GM21381 (cell line): ENCODE data around the gene CDC42EP5.

Experiments
- ATAC-seq: cut with Tn5 transposase; IDR thresholded peaks from one replicate; pipeline ENCODE4 v1.9.1; 2021; ENCODE audit warnings: mild to moderate bottlenecking, moderate library complexity; ENCODE audit not compliant: unreplicated experiment

Gene CDC42EP5

DNA sequence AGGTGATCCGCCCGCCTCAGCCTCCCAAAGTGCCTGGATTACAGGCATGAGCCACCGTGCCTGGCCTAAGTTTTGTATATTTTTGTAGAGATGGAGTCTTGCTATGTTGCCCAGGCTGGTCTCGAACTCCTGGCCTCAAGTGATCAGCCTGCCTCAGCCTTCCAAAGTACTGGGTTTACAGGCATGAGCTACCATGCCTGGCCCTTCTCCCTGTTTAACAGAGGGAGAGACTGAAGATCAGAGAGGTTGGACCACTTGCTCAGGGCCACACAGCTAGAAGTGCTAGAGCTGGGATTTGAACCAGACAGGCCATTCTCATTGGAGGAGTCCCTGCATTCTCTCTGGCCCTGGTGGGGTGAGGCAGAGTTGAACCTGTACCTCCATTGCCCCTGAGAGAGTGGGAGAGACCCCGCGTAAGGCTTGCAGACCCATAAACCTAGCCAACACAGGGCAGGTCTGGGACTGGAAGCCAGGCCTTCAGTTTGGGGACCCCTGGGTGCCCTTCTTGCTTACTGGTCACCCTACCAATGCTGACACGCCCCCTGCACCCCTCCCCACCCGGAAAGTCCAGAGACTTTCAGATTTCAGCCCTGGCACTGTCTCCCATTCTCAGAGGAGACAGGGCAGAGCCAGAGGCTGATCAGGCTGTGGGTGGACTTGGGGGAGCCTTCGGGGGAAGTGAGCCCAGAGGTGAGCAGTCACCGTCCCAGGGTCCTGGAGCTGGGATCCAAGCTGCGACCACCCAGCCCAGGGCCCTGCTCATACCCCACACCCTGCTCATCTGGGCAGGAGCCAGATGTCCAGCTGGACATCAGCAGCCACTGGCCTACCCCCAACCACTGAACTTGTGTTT is 44.5 kb downstream of the CDC42EP5 start:
- ATAC-seq, result no peak

DNA sequence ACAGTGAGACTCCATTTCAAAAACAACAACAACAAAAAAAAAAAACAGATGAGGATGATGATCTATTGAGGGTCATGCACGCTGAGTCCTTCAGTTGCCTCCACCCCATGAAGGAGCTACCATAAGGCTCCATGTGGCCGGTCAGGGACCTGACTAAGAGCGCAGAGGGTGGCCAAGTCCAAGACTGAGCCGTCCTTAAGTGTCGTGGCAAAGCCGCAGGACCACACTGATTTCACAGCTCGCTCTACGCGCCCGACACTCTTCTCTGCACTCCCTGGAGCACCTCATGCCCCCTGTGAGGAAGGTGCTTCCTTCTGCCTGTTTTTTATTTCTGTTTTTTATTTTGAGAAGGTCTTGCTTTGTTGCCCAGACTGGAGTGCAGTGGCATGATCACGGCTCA is 45.5 kb downstream of the CDC42EP5 start:
- ATAC-seq, result no peak

DNA sequence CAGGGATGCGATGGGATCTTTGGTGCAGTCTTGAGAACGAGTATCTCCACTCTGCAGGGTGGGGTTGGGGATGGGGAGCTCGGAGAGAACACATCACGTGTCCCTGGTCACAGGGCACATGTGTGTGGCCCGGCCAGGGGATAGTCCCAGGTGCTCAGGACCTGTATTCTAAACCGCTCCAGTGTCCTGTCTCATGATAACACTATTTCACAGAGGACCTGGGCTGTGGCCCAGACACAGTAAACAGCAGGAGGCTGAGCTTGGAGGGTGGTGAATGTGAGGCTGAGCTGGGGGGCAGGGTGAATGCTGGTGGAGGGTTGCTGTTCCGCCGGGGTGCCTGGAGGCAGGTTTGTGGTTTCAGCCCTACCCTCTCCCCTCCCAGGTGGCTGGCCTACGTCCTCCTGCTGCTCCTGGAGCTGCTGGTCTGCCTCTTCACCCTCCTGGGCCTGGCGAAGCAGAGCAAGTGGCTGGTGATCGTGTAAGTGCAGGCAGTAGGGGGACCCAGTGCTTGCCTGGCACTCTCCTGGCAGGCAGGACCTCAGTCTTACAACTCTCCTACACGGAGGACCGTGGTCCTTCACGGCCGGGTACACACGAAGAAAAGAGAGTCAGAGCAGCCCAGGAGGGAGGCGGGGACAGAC is 46.7 kb downstream of the CDC42EP5 start:
- ATAC-seq, result no peak

DNA sequence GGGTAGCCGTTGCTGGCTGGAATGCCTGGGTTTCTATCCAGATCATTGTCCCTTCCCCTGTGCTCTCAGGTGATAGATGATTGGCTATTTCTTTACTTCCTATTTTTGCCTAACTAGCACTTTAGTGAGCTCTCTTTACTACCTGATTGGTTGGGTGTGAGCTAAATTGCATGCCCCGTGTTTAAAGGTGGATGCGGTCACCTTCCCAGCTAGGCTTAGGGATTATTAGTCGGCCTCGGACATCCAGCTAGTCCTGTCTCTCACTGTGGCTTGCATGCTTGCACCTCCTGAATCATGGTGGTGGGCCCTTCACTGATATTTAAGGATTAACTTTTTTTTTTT is 47.7 kb downstream of the CDC42EP5 start:
- no peak for ATAC-seq

DNA sequence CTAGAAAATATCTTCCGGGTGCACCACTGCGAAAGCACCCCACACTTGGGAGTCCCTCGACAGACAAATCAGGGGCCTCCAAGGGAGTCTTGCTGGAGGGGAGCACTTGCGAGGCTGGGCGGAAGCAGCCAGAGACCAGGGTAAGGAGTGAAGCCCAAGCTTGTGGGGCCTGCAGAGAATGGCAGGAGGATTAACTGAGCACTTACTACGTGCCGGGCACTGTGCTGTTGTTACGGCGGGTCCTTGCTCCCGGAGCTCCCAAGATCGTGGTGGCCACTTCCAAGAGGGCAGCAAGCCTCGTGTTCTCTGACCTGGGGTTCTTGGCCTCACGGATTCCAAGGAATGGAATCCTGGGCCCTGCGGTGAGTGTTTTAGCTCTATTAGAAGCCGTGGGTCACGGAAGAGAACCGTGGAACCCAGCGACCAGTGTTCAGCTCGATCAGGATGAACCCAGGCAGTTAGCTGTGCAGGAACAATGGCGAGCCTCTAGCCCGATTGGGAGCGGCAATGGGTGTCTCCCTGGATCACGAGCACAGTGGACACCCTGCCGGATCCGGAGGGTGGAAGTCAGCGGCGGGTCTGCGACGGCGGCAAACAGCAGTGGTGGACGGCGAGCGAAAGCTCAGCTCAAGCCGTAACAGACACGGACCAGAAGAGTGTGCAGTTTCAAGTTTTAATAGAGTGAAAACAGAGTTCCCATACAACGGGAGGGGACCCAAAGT is 48.3 kb downstream of the CDC42EP5 start:
- ATAC-seq, result no peak

DNA sequence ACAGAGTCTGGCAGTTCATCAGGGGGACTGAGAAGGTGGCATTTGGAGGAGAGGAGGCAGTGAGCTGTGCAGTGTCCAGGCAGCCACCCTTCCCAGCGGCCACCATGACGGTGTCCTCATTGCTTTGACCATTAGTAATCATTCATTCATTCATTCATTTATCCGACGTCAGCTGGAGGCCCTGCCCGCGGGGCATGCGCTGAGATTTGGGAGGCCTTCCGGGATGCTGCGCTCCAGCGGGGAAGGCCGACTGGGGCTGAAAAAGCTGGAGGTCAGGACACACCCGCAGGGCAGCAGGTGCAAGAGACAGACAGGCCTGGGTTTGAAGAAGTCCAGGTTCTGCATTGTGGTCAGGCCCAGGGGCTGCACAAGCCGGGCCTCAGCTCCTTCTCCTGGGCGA is 48.9 kb downstream of the CDC42EP5 start:
- no peak for ATAC-seq

DNA sequence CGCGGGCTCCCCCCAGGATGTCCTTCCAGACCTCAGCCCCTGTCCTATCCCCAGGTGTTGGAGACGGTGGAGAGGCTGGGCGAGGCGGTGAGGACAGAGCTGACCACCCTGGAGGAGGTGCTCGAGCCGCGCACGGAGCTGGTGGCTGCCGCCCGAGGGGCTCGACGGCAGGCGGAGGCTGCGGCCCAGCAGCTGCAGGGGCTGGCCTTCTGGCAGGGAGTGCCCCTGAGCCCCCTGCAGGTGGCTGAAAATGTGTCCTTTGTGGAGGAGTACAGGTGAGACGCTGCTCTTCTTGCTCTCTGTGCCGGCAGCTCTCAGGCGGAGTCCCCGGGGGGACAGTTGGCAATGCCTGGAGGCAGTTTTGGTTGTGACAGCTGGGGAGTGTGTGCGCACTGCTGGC is 51.0 kb downstream of the CDC42EP5 start:
- ATAC-seq, result no peak

DNA sequence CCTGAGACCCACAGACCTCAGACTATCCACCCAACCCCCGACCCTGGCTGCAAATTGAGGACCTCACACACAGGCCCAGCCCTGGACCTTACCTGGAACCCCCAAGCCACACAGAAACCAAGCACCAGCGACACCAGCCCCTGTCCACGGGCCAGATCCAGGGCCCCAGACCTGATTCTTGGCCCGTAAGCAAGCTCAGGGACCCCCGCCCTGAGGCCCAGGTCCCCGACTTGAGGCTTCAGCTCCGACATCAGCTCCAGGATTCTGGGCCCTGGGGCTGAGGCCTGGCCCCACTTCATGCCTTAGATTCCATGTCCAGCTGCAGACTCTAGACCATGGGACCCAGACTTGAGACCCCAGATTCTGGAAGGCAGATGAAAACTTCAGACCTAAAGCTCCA is 51.6 kb downstream of the CDC42EP5 start:
- ATAC-seq, result no peak

DNA sequence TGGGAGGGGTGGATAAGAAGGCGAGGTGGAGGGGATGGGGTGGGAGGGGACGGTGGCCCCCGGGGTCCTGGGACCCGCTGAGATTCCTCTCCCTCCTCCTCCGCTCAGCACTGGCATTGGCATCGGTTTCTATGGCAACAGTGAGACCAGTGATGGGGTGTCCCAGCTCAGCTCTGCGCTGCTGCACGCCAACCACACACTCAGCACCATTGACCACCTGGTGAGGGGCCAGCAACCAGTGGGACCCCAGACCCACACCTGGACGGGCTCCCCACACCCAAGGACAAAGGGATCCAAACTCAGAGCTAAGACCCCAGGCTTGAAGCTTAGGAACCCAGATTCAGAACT is 52.0 kb downstream of the CDC42EP5 start:
- ATAC-seq, result no peak

DNA sequence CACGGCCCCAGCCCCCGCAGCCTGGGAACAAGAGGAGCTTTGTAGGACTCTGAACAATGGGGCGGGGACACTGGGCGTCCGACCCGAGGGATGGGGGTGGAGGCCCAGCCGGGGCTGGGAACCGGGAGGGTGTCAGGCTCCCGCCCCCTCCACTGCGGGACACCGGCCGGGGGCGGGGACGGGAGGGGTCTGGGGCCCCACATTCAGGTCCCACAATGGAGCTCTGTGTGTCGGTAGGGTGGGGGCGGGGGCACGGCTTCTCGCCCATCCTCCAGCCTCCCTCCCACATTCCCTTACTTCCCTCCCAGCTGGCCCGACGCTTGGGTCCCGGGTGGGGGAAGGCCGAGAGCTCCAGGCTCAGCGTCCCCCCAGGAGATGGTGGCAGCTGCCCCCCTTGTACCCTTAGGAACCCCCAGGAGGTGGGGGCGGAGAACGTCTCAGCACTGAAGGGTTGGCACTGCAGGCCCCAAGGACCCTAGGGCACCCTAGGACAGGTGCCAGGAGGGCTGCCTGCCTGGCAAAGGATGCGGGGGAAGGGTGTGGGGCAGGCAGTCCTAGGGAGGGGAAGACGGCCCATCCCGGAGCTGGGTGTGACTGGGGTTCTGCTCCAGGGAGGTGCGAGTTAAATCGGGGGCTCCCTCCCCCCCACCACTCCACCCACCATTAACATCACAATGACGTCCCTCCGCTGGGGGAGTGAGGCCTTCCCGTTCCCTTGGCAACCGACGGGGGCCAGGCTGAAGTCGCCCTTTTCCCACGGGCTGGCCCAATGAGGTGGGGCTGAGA is 52.5 kb downstream of the CDC42EP5 start:
- ATAC-seq, result no peak

DNA sequence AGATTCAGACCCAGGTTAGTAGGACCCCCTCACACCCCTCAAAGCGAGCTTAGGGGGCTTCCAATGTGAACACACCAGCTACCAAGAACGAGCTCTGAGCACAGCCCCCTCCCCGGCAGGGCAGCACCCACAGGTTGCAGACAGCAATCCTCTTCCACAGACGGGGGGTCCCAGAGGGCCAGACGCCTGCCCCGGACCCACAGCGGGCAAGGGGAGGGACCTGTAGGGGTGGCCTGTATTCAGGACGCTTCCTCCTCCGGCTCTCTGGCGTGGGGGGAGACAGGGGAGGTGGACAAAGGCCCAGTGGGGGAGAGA is 53.1 kb downstream of the CDC42EP5 start:
- no peak for ATAC-seq

DNA sequence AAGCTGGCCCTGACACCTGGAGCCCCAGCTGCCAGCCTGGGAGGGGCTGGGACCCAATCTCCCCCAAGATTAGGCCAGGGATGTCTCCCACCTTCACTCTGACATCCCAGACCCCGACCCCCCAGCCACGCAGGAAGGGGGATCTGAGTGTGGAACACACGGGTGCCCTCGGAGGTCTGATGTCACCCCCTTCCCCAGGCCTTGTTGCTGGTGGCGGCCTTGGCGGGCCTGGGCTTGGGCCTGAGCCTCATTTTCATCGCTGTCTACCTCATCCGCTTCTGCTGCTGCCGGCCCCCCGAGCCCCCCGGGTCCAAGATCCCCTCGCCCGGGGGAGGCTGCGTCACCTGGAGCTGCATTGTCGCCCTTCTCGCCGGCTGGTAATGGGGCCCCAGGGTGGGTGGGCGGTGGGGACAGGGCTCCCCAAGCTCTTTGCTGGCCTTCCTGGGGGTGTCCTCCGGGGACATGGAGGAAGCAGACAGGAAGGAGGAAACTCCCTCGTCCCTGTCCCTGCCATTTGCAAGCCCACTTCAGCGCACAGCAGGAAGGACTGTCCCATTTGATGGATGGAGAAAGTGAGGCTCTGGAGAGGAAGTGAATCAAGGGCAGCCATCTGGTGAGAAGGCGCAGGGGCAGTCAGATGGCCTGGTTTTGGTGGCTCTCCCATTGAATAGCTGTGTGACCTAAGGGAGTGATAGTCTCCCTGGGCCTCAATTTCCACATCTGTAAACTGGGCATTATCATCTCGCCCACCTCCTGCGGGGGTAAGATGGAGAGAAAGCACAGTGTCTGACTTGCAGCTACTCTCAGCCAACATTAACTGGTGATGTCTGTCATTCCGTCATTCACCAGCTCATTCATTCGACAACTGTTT is 53.9 kb downstream of the CDC42EP5 start:
- ATAC-seq, result no peak

DNA sequence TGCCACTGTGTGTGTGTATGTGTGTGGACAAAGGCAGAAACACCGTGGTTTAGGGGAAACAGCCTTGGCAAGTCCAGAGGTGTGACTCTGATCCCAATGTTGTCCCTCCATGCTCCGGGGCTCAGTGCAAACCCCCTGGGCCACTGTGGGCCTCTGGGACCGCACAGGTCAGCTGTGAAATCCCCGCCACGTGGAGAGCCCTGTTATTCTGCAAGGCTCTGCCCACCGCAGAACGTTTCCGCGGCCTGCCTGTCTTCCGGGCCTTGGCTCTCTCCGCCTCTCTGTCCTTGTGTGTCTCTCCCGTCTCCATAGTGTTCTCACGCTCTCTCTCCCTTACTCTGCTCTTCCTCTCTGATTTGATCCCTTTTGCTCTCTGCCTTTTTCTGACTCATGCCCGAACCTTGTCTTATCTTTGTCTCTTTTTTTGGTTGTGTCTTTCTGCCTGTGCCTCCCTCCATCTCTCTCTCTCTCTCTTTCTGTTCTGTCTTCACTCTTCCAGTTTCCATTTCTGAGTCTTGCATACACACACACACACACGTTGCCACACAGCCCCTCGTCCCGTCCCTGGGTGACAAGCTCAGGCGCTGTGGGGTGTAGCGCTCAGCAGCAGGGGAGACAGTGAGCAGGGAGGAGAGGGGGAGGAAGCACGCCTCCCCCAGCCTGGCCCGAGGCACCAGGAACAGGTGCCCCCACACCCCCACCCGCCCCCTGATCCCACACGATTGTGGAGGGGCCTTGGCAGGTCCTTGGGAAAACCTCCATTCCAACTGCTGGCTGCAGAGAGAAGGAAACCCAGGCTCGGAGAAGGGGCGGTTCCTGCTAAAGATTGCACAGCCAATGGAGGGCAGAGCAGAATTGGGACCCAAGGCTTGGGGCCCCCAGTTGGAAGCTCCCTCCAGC is 54.8 kb downstream of the CDC42EP5 start:
- no peak for ATAC-seq

DNA sequence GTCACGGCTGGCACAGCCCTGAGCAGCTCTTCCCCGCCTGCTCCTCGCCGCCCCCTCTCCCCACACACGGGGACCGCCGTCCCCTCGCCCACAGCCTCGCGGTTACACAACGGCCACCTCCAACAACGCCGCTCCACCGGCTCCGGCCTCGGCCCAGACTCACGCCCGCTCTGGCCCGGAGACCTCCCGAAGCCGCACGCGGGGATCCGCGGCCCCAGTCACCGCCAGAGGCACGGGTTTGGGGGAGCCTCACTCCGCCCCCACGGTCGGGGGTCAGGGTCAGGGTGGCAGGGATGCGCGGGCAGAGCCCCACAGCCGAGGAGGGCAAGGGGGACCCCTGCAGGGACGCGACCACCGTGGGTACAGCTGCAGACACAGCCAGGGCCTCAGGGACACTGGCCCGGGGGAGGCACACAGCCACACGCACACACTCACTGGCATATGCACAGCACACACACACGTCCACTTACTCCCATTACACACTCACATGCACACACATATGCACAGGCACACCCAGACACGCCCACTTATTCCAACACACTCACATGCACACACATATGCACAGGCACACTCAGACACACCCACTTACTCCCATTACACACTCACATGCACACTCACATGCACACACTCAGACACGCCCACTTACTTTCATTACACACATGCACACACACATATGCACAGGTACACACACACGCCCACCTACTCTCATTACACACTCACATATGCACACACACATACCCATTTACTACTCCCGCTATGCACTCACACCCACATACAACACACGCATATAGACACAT is 56.2 kb downstream of the CDC42EP5 start:
- no peak for ATAC-seq

DNA sequence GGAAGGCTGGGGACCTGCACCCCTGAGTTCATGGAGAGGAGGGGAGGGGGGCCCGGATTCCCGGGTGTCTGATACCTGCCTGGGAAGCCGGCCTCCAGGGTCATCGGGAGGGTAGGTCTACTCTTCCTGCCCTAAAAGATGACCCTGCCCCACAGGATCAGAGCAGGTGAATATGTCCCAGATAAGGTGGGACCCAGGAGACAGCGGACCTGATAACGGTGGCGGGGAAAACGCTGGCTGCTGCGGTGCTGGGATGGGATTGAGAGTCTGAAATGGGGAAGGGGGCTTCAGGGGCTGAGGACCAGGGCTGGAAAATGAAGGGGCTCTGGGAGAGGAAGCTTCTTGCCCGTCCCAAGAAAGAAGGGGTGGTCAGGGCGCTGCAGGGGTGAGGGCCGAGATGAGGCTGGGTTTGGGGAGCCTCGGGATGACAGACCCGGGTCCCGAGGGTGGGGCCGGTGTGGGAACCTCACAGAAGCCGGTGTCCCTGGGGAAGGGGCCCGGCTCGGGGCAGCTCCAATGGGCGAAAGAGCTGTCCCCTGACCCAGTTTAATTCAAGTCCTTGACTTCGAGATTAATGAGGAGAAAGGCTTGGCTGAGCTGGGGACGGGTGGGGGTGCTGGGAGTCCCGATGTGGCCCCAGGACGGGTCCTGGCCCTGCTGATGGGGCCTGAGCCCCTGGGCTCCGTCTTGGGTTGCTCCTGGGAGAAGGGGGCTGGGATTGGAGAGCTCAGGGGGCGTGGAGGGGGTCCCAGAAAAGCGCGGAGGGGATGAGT is 57.0 kb downstream of the CDC42EP5 start:
- ATAC-seq, result no peak

DNA sequence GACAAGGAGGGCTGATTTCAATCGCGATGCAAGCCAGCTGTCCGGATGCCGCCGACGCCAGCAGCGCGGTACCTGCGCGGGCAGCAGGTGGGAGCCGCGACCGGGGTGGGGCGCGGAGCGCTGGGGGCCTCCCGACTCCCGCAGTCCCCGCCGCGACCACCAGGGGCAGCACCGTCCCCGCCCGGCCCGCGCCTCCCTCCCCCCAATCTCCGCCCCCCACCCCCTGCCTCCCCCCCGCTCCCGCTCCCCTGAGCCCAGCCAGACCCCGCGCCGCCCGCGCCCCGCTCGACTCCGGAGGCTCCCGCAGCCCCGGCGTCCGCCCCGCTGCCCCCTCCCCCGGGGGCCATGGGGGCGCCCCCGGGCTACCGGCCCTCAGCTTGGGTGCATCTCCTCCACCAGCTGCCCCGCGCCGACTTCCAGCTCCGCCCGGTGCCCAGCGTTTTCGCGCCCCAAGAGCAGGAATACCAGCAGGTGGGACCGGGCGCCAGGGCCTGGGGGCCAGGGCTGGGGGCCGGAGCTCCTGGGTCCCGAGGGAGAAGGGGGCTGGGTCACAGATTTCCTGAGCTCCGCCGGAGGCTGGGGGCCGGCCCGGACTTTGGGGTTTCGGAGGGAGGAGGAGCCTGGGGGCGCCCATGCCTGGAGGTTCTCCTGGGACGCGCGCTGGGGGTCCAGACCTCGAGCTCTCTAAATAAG is 57.7 kb downstream of the CDC42EP5 start, which contains the start of gene TTYH1:
Gene TTYH1, plus strand, starts transcription at position 257 of the 693 bp plus-strand sequence. Its CDS starts 89 bp downstream, at position 346.
- ATAC-seq, result no peak
